ENCODE results near the gene FAM199X. TPM values are rescaled to one million over a fixed set of nuclear protein-coding genes. Genes with fewer than 3 reads are reported as not detected.
A peak's percentile ranks its signal among the peaks of the same experiment; 100 is the strongest.

FAM199X gene
- total RNA-seq, 1 donor from 2014 or later: 16.1 TPM

- TF ChIP-seq, protein P1, sequence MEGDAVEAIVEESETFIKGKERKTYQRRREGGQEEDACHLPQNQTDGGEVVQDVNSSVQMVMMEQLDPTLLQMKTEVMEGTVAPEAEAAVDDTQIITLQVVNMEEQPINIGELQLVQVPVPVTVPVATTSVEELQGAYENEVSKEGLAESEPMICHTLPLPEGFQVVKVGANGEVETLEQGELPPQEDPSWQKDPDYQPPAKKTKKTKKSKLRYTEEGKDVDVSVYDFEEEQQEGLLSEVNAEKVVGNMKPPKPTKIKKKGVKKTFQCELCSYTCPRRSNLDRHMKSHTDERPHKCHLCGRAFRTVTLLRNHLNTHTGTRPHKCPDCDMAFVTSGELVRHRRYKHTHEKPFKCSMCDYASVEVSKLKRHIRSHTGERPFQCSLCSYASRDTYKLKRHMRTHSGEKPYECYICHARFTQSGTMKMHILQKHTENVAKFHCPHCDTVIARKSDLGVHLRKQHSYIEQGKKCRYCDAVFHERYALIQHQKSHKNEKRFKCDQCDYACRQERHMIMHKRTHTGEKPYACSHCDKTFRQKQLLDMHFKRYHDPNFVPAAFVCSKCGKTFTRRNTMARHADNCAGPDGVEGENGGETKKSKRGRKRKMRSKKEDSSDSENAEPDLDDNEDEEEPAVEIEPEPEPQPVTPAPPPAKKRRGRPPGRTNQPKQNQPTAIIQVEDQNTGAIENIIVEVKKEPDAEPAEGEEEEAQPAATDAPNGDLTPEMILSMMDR (conservative IDR thresholded peaks at IDR 0.05; ENCODE audit: low read depth, low read length): no peak
- no peak overlapping the region for H3K4me3 ChIP-seq (ENCODE audit: low read depth, low read length)
- no peak for DNase-seq (ENCODE audit: low read depth)
These were observed 17.4 kb downstream of the FAM199X start for GRCh38 chrX:104183685-104184084.

DNA sequence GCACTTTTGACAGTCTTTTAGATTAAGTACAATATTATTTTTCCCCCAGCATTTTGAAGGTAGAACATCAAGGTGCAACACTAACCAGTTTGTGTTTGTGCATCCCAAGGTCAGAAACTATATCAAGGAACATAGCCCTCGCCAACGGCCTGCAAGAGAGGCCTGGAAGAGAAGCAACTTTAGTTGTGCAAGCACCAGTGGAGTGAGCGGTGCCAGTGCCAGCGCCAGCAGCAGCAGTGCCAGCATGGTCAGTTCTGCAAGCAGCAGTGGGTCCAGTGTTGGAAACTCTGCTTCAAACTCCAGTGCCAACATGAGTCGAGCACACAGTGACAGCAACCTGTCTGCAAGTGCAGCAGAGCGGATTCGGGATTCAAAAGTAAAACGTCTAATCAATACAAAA, 21.7 kb downstream of the FAM199X start:
- TF ChIP-seq, protein P1 (conservative IDR thresholded peaks at IDR 0.05; ENCODE audit: low read depth, low read length): no peak
- DNase-seq (ENCODE audit: low read depth): no peak
- no peak overlapping the region for H3K4me3 ChIP-seq (ENCODE audit: low read depth, low read length)

DNA sequence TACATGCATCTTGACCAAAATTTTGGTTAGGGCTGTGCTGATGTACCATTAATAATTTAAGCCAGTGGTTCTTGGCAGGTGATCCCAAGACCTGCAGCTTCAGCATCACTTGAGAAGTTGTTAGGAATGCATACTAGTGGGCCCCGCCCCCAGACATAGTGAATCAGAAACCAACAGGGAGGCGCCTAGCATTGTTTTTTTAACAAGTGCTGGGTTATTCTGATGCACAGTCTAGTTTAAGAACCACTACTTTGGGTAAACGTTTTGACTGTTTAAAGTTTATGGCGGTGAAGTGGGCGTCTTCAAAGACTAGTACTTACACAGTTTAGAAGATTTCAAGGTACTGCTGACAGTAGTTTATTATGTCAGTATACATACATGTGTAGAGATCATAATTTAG, 23.6 kb downstream of the FAM199X start:
- TF ChIP-seq, protein P1 (conservative IDR thresholded peaks at IDR 0.05; ENCODE audit: low read depth, low read length): no peak
- H3K4me3 ChIP-seq (ENCODE audit: low read depth, low read length): no peak overlapping the region
- no peak for DNase-seq (ENCODE audit: low read depth)

GRCh38 chrX:104193485-104193884, 27.2 kb downstream of the FAM199X start:
- no peak for DNase-seq (ENCODE audit: low read depth)
- no peak overlapping the region for H3K4me3 ChIP-seq (ENCODE audit: low read depth, low read length)

DNA sequence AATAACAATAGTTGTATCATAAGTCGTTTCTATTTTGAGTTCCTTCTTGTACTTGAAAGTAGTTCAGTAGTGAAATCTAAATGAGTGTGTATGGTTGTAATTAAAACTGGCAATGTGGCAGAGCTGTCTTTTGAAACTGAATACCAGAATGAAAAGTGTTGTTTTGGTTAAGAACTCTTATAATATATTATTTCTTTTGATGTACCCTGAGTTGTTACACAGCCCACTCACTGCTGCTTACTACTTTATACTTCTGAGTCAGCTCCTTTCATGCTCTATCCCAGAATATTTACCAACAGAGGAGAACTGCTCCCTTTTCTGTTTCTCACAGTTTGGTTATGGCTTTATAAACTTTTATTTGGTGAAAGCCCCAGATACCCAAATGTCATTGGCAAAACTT, 28.8 kb downstream of the FAM199X start:
- DNase-seq (ENCODE audit: low read depth): no peak
- TF ChIP-seq, protein P1 (conservative IDR thresholded peaks at IDR 0.05; ENCODE audit: low read depth, low read length): no peak
- H3K4me3 ChIP-seq (ENCODE audit: low read depth, low read length): no peak overlapping the region

More at GRCh38 chrX:104193485-104193884, 27.2 kb downstream of the FAM199X start:
- TF ChIP-seq, protein P1 (conservative IDR thresholded peaks at IDR 0.05; ENCODE audit: low read depth, low read length): no peak

DNA sequence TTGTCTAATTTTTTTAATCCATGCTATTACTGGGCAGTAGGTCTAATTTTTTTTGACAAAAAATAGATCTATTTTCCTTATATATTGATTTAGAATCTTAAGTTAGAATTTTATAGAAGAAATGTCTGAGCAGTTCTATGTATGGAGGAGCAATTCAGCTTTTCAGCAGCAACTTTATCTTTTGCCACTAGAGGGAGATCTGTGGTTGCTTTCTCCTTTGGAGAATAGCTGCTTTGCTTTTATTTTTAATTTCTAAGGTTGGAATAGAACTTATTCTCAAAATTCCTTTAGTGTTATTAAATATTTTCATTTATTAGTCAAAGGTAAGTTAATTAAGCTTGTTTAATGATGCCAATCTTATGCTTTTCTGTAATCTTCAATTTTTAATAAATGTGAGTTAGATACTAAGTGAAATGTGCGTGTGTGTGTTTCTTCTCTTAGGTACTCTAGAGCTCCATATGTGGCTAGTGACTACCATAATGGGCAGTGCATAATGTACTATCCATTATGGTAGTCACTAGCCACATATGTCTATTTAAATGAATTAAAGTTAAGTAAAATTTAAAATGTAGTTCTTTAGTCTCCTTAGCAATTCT, 29.3 kb downstream of the FAM199X start:
- H3K4me3 ChIP-seq (ENCODE audit: low read depth, low read length): no peak overlapping the region
- TF ChIP-seq, protein P1 (conservative IDR thresholded peaks at IDR 0.05; ENCODE audit: low read depth, low read length): peak; percentile 68
- no peak for DNase-seq (ENCODE audit: low read depth)

- TF ChIP-seq, protein P1 (conservative IDR thresholded peaks at IDR 0.05; ENCODE audit: low read depth, low read length): no peak
- no peak overlapping the region for H3K4me3 ChIP-seq (ENCODE audit: low read depth, low read length)
- DNase-seq (ENCODE audit: low read depth): no peak
These were observed 39.3 kb downstream of the FAM199X start for GRCh38 chrX:104205548-104205947.
